Brain microvascular endothelial cell (primary cell): Measurements from ENCODE around the gene MORC2.

ENCODE experiments used
- DNase-seq: peaks from one replicate; pipeline ENCODE4 v3.0.0-alpha.2; 2020
- H3K27ac ChIP-seq: fragments of 250-450 bp; sonication (Bioruptor Pico); 2 replicates; pipeline ENCODE4 v1.5.1; 2020; ENCODE audit warnings: mild to moderate bottlenecking, moderate library complexity
- H3K27me3 ChIP-seq: fragments of 250-450 bp; sonication (Bioruptor Pico); replicated peaks from 2 replicates; pipeline ENCODE4 v1.5.1; 2020; ENCODE audit warnings: mild to moderate bottlenecking
- H3K36me3 ChIP-seq: fragments of 250-450 bp; sonication (Bioruptor Pico); replicated peaks from 2 replicates; pipeline ENCODE4 v1.5.1; 2020; ENCODE audit warnings: mild to moderate bottlenecking
- H3K4me3 ChIP-seq: 2 replicates; pipeline ENCODE4 v1.5.1; 2011; ENCODE audit warnings: low read depth, mild to moderate bottlenecking, control low read depth, low read length, moderate library complexity
- in situ Hi-C: cut with HindIII; loops from 2 replicates; pipeline ENCODE4 v1.10.0; 2017; ENCODE audit warnings: low sequenced_read_pairs, low pct_ligation_motif_present
- TF ChIP-seq, protein P1 (sequence below): IDR thresholded peaks from 2 replicates; pipeline ENCODE4 v1.5.1; 2011; ENCODE audit warnings: low read depth, mild to moderate bottlenecking, moderate library complexity, low read length, control low read depth, inconsistent platforms; ENCODE audit errors: missing control alignments

MORC2 gene

DNA sequence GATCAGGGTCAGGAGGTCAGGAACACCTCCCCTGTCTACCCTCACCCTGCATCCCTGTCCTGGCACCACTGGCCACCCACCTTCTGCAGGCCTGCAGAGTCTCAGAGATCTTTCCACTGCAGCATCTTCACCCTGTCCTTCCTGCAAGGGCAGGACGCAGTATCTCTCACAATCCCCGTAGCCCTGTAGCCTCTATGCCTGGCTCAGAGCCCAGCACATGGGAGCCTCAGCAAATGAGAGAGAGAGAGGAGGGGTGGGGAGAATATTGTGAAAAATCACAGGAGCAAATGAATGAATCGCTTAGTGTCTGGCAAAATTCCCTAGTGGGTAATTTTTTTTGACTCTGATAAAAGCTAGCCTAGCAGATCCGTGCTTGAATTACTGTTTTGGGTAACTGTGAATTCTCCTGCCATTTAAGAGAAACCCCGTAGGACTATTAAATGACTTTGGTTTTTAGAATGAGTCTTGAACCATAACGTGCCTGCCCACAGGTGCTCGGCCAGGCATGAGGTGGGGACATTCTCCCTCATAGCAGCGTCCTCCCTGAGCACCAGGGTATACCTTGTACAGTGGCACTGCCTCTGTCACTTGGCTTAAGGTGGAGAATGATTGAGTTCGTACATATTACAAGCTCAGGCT lies 91.5 kb downstream of the MORC2 start:
- H3K36me3 ChIP-seq, result no peaks in the 10 kb centered on the region
- no peaks in the 10 kb centered on the region for H3K27me3 ChIP-seq
- no peak for DNase-seq
- H3K27ac ChIP-seq, result no peak overlapping the region
- no peak overlapping the region for H3K4me3 ChIP-seq
- TF ChIP-seq, protein P1, sequence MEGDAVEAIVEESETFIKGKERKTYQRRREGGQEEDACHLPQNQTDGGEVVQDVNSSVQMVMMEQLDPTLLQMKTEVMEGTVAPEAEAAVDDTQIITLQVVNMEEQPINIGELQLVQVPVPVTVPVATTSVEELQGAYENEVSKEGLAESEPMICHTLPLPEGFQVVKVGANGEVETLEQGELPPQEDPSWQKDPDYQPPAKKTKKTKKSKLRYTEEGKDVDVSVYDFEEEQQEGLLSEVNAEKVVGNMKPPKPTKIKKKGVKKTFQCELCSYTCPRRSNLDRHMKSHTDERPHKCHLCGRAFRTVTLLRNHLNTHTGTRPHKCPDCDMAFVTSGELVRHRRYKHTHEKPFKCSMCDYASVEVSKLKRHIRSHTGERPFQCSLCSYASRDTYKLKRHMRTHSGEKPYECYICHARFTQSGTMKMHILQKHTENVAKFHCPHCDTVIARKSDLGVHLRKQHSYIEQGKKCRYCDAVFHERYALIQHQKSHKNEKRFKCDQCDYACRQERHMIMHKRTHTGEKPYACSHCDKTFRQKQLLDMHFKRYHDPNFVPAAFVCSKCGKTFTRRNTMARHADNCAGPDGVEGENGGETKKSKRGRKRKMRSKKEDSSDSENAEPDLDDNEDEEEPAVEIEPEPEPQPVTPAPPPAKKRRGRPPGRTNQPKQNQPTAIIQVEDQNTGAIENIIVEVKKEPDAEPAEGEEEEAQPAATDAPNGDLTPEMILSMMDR, result no peak
- in situ Hi-C loops, result no loop called here

DNA sequence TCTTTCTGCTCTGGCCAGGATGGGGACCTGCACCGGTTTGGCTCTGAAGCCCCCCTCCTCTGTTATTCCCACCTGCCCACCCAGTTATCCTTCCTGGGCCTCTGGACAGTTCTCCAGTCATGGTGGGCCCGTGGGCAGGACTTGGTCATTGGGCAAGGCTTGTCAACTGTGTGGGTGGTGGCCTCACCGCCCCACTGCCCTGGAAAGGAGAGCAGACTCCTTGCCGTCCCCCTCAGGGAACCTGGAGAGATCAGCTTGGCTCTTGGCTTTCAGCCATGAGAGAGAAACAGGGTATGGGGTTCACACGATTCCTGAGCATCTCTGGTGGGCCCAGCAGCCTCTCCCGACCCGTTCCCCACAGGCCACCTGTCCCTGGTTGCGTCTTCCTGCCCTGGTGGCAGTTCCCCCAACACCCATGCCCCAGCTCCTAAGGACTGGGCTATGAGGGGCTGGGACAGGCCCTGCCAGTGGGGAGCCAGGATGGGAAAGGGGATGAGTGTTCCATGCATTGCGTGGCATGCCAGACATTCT lies 92.3 kb downstream of the MORC2 start:
- Histone ChIP-seq H3K27ac (no peak overlapping the region), H3K36me3 (no peaks in the 10 kb centered on the region), H3K27me3 (no peaks in the 10 kb centered on the region), H3K4me3 (no peak overlapping the region)
- TF ChIP-seq, protein P1, result no peak
- no peak for DNase-seq
- in situ Hi-C loops, result no loop called here

DNA sequence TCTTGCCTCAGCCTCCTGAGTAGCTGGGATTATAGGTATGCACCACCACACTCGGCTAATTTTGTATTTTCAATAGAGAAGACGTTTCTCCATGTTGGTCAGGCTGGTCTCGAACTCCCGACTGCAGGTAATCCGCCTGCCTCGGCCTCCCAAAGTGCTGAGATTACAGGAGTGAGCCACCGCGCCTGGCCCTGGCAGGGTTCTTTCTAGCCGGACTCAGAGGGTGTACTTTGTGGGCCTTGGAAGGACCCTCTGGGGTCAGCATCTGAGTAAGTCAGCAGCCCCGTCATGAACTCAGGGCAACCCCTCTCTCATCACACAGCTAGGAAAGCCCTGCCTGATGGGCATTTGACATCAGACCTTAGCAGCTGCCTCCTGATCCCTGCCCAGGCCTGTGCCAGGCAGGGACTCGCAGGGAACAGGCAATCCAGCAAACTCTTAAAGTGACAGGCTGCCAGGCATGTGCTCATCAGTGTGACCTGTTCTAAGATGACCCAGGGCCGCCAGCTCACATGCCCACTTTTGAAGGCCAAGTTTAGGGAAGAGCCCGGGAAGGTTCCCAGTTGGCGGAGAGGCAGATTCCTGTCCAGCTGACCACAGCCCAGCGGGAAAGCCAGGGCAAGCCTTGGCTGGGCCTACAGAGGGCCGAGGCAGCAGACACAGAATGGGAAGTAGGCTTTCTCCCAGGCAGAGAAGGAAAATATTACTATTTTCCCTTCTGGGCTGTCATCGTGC lies 92.9 kb downstream of the MORC2 start:
- DNase-seq, result no peak
- Histone ChIP-seq H3K27me3 (no peaks in the 10 kb centered on the region), H3K27ac (no peak overlapping the region), H3K4me3 (no peak overlapping the region), H3K36me3 (no peaks in the 10 kb centered on the region)
- in situ Hi-C loops, result no loop called here
- TF ChIP-seq, protein P1, result no peak
